Nephron progenitor cell (in vitro differentiated cells): Measurements from ENCODE around the gene FAM136A.

Experiments used
- DNase-seq: peaks from one replicate; pipeline ENCODE4 v3.0.0; 2021
- H3K27ac Mint-ChIP-seq: 2 replicates; pipeline ENCODE4 v1.8.0; 2021; ENCODE audit warnings: mild to moderate bottlenecking, moderate library complexity, mixed read lengths
- H3K27me3 Mint-ChIP-seq: 2 replicates; pipeline ENCODE4 v1.8.0; 2021; ENCODE audit warnings: mild to moderate bottlenecking, low read depth, mixed read lengths; ENCODE audit not compliant: poor library complexity
- H3K36me3 Mint-ChIP-seq: 2 replicates; pipeline ENCODE4 v1.8.0; 2021; ENCODE audit warnings: low read depth, mixed read lengths
- H3K4me1 Mint-ChIP-seq: 2 replicates; pipeline ENCODE4 v1.8.0; 2021; ENCODE audit warnings: mixed read lengths
- H3K4me3 Mint-ChIP-seq: 2 replicates; pipeline ENCODE4 v1.8.0; 2021; ENCODE audit warnings: mild to moderate bottlenecking, moderate library complexity, mixed read lengths
- H3K9me3 Mint-ChIP-seq: 2 replicates; pipeline ENCODE4 v1.8.0; 2021; ENCODE audit warnings: mild to moderate bottlenecking, moderate library complexity, mixed read lengths
- TF ChIP-seq, protein P1 (sequence below): fragments of 200-600 bp; sonication (generic); IDR thresholded peaks from 2 replicates; pipeline ENCODE4 v1.5.0; 2021; ENCODE audit warnings: antibody characterized with exemption

FAM136A gene

GRCh38 chr2:70247364-70248180 is 54.3 kb downstream of the FAM136A start:
- no peak for DNase-seq
- Mint-ChIP-seq H3K27me3 (peaks cover 7% of the 10 kb centered on the region), H3K4me3 (peak overlapping the region; percentile 99), H3K27ac (peak overlapping the region; percentile 100), H3K36me3 (peaks cover 43% of the 10 kb centered on the region), H3K9me3 (peaks cover 14% of the 10 kb centered on the region), H3K4me1 (peaks cover 24% of the 10 kb centered on the region)
- TF ChIP-seq, protein P1, sequence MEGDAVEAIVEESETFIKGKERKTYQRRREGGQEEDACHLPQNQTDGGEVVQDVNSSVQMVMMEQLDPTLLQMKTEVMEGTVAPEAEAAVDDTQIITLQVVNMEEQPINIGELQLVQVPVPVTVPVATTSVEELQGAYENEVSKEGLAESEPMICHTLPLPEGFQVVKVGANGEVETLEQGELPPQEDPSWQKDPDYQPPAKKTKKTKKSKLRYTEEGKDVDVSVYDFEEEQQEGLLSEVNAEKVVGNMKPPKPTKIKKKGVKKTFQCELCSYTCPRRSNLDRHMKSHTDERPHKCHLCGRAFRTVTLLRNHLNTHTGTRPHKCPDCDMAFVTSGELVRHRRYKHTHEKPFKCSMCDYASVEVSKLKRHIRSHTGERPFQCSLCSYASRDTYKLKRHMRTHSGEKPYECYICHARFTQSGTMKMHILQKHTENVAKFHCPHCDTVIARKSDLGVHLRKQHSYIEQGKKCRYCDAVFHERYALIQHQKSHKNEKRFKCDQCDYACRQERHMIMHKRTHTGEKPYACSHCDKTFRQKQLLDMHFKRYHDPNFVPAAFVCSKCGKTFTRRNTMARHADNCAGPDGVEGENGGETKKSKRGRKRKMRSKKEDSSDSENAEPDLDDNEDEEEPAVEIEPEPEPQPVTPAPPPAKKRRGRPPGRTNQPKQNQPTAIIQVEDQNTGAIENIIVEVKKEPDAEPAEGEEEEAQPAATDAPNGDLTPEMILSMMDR: no peak
